CD4-positive, alpha-beta memory T cell (primary cell): ENCODE measurements around the gene NR2C2AP. TPM values are rescaled to one million over a fixed set of nuclear protein-coding genes. Genes with fewer than 3 reads are reported as not detected.

Experiments used
- CTCF ChIA-PET: fragments of 350-600 bp; sonication (Branson Sonifier 250); formaldehyde crosslinking; loops from one replicate; lab custom pipeline; 2021; ENCODE audit warnings: inconsistent platforms; ENCODE audit not compliant: partially characterized antibody; lab: Charles Lee
- POLR2A ChIA-PET: fragments of 350-600 bp; sonication (Branson Sonifier 250); formaldehyde crosslinking; loops from one replicate; lab custom pipeline; 2021; ENCODE audit not compliant: partially characterized antibody; lab: Charles Lee
- DNase-seq, 5 donors: peaks; one replicate each; pipeline versions ENCODE4 v3.0.0 to v3.0.0-alpha.2; 2020 to 2022; ENCODE audit warnings: mixed read lengths in 1 of 5
- H3K27ac ChIP-seq: one replicate; pipeline ENCODE4 v1.7.0; 2013; ENCODE audit warnings: low read depth, low read length
- H3K27me3 ChIP-seq: 2 replicates; pipeline ENCODE4 v1.7.0; 2013; ENCODE audit warnings: mild to moderate bottlenecking, low read length, moderate library complexity; ENCODE audit not compliant: insufficient read depth
- H3K36me3 ChIP-seq: 2 replicates; pipeline ENCODE4 v1.7.0; 2013; ENCODE audit warnings: mild to moderate bottlenecking, low read length, moderate library complexity; ENCODE audit not compliant: insufficient read depth
- H3K4me1 ChIP-seq: 2 replicates; pipeline ENCODE4 v1.7.0; 2013; ENCODE audit warnings: mild to moderate bottlenecking, low read length, moderate library complexity; ENCODE audit not compliant: insufficient read depth
- H3K4me3 ChIP-seq, 2 donors: one replicate each; pipeline ENCODE4 v1.7.0; 2013; ENCODE audit warnings: low read length in 2 of 2, mild to moderate bottlenecking in 1 of 2
- H3K9me3 ChIP-seq, 2 donors: one replicate each; pipeline ENCODE4 v1.7.0; 2013; ENCODE audit warnings: low read length in 2 of 2, control low read depth in 1 of 2; ENCODE audit not compliant: control insufficient read depth in 1 of 2
- H3K27ac Mint-ChIP-seq, 7 donors: one replicate each; pipeline ENCODE4 v1.8.0; 2020 to 2021; ENCODE audit warnings: mixed read lengths in 7 of 7, mild to moderate bottlenecking in 6 of 7, inconsistent platforms in 3 of 7, moderate library complexity in 3 of 7
- H3K27me3 Mint-ChIP-seq, 2 donors: one replicate each; pipeline ENCODE4 v1.8.0; 2020 to 2021; ENCODE audit warnings: mixed read lengths in 2 of 2
- H3K36me3 Mint-ChIP-seq, 2 donors: one replicate each; pipeline ENCODE4 v1.8.0; 2020 to 2021; ENCODE audit warnings: mixed read lengths in 2 of 2, inconsistent platforms in 1 of 2, mild to moderate bottlenecking in 1 of 2
- H3K4me1 Mint-ChIP-seq, 4 donors: one replicate each; pipeline ENCODE4 v1.8.0; 2020 to 2021; ENCODE audit warnings: mixed read lengths in 4 of 4, mild to moderate bottlenecking in 1 of 4
- H3K4me3 Mint-ChIP-seq, 8 donors: one replicate each; pipeline ENCODE4 v1.8.0; 2020 to 2021; ENCODE audit warnings: mixed read lengths in 8 of 8, mild to moderate bottlenecking in 7 of 8, moderate library complexity in 6 of 8, inconsistent platforms in 3 of 8
- H3K9me3 Mint-ChIP-seq, 8 donors: one replicate each; pipeline ENCODE4 v1.8.0; 2020 to 2021; ENCODE audit warnings: mixed read lengths in 8 of 8, mild to moderate bottlenecking in 5 of 8, inconsistent platforms in 3 of 8, moderate library complexity in 1 of 8
- intact Hi-C: fragments of 100-400 bp; cut with micrococcal nuclease; formaldehyde crosslinking; loops from one replicate; pipeline ENCODE4 v1.15.1; 2023
- polyA plus RNA-seq, 2 donors: library from polyadenylated mRNA; unstranded; fragments of 300-500 nt; fragmentation: Illumina TruSeq; gene quantifications; one replicate each; pipeline ENCODE4 v1.2.3, GENCODE V29; 2021
- total RNA-seq, 2 experiments: library from RNA; stranded (reverse); gene quantifications; one replicate each; pipeline ENCODE4 v1.2.3, GENCODE V29; 2021

NR2C2AP gene
- total and polyA plus RNA-seq, 4 experiments from 2014 or later: 25.1 to 33.2 (median 30.3) TPM

DNA sequence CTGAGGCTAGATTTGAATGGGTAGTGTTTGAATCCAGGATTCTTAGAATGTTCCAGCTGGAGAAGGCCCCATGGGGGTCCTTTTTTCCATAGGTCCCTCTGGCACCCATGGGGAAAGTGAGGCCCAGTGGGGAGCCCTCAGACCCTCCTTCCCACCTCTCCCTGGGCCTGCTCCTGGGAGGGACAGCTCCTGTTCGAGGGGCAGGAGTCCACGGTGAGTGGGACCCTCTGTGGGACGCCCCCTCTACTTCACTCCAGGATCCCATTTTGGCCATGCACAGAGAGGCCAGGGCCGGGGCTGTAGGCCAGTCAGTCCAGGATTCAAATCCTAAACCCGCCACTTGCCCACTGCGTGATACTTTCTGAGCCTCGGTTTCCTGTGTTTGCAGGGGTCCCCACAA is 40.7 kb downstream of the NR2C2AP start:
- no peak for DNase-seq
- Histone ChIP-seq H3K36me3 (no peaks in the 10 kb centered on the region), H3K4me1 (no peaks in the 10 kb centered on the region), H3K27ac (no peak overlapping the region), H3K27me3 (no peaks in the 10 kb centered on the region), H3K9me3 (no peaks in the 10 kb centered on the region), H3K4me3 (no peak overlapping the region)
- no peaks in the 10 kb centered on the region for H3K27me3 Mint-ChIP-seq
- no peaks in the 10 kb centered on the region for H3K9me3 Mint-ChIP-seq
- ChIA-PET POLR2A (no interaction called here), CTCF (interaction anchor here (1.2 to 2.2 kb wide), 2 partner anchors 12 to 108 kb away, joined by 3 to 8 read pairs; no protein-coding TSS in a partner anchor)
- H3K36me3 Mint-ChIP-seq: peaks cover 0 to 4% of the 10 kb centered on the region in 2 donors
- peaks cover 0 to 2% (median under 1%) of the 10 kb centered on the region in 4 donors for H3K4me1 Mint-ChIP-seq
- intact Hi-C loops: no loop called here
- H3K27ac Mint-ChIP-seq: no peak overlapping the region
- H3K4me3 Mint-ChIP-seq: no peak overlapping the region

DNA sequence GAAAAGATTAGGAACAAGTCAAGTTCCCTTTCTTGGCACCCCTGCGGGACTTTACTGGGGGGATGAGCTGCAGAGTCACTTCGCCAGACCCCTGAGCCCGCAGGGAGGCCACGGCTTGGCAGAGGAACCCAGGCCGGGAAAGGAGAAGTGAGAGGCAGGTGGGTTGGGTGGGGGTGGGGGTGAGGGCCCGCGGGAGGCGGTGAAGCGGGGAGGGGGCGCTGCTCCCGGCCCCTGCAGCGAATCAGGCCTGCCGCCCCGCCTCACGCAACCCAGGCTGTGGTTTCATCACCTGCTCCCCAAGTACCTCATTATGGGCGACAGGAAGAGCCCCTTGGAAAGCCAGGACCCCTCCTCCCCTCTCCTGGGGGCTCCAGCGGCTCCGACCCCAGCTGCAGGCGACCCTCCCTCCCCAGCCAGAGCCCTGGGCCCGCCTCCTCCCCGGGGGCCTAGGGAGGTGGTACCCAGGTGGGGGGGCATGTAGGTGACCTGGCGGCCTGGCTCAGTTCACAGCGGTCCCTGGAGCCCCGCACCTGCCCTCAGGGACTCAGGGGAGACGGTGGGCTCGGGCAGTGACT is 42.7 kb downstream of the NR2C2AP start:
- no peak overlapping the region for H3K4me3 Mint-ChIP-seq
- H3K4me1 ChIP-seq: no peaks in the 10 kb centered on the region
- H3K27me3 Mint-ChIP-seq: no peaks in the 10 kb centered on the region
- peaks cover 11 to 14% of the 10 kb centered on the region in 2 donors for H3K36me3 Mint-ChIP-seq
- no peak for DNase-seq
- intact Hi-C loops: no loop called here
- no peak overlapping the region for H3K4me3 ChIP-seq
- no peaks in the 10 kb centered on the region for H3K36me3 ChIP-seq
- H3K4me1 Mint-ChIP-seq: peaks cover 0 to 2% (median under 1%) of the 10 kb centered on the region in 4 donors
- CTCF ChIA-PET: interaction anchor here (2.2 kb wide), 1 partner anchor 14 kb away, joined by 8 read pairs; no protein-coding TSS in a partner anchor
- H3K9me3 Mint-ChIP-seq: no peaks in the 10 kb centered on the region
- H3K9me3 ChIP-seq: no peaks in the 10 kb centered on the region
- no peak overlapping the region for H3K27ac Mint-ChIP-seq
- H3K27ac ChIP-seq: no peak overlapping the region
- H3K27me3 ChIP-seq: no peaks in the 10 kb centered on the region
- POLR2A ChIA-PET: no interaction called here

DNA sequence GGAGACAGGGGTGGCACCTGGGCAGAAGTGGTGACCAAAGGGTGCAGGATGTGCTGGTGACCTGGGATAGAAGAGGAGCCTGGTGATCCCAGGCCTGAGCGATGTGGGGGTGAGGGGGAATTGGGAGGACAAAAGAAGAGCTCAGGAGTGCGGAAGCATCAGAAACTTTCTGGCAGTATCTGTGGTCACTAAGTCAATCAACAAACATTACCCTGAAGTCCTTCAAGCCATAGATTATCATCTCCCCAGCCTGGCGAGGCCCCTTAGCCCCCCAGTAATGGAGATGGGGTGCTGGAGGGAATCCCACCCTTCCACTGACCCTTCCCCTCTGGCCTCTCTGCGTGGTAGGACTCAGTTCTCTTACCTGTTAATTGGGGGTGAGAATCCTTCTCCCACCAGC is 43.7 kb downstream of the NR2C2AP start:
- Mint-ChIP-seq H3K27me3 (no peaks in the 10 kb centered on the region), H3K27ac (no peak overlapping the region), H3K9me3 (no peaks in the 10 kb centered on the region), H3K4me3 (no peak overlapping the region), H3K4me1 (peaks cover 0 to 2% (median under 1%) of the 10 kb centered on the region in 4 donors), H3K36me3 (peaks cover 11 to 22% of the 10 kb centered on the region in 2 donors)
- ChIA-PET POLR2A (no interaction called here), CTCF (no interaction called here)
- DNase-seq: no peak
- H3K4me3 ChIP-seq: no peak overlapping the region
- no peaks in the 10 kb centered on the region for H3K9me3 ChIP-seq
- no peaks in the 10 kb centered on the region for H3K4me1 ChIP-seq
- no peaks in the 10 kb centered on the region for H3K36me3 ChIP-seq
- H3K27ac ChIP-seq: no peak overlapping the region
- intact Hi-C loops: no loop called here
- no peaks in the 10 kb centered on the region for H3K27me3 ChIP-seq

DNA sequence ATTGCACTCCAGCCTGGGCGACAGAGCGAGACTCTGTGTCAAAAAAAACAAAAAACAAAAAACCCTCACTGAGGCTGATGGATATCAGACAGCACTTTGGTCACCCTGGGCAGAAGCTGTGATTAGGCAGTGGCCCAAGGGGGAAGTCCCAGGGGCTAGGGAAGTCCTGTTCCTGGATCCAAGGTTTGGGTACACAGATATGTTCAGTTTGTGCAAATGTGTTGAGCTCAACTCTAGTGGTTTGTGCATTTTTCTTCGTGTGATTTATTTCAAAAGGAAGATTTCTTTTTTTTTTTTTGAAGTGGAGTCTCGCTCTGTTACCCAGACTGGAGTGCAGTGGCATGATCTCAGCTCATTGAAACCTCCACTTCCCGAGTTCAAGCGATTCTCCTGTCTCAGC is 45.4 kb downstream of the NR2C2AP start:
- H3K27me3 Mint-ChIP-seq: no peaks in the 10 kb centered on the region
- Histone ChIP-seq H3K27me3 (no peaks in the 10 kb centered on the region), H3K27ac (no peak overlapping the region), H3K36me3 (no peaks in the 10 kb centered on the region), H3K9me3 (no peaks in the 10 kb centered on the region), H3K4me3 (no peak overlapping the region), H3K4me1 (no peaks in the 10 kb centered on the region)
- no peaks in the 10 kb centered on the region for H3K9me3 Mint-ChIP-seq
- H3K4me3 Mint-ChIP-seq: no peak overlapping the region
- DNase-seq: no peak
- ChIA-PET POLR2A (interaction anchor here (1.0 kb wide), 1 partner anchor 10 kb away, joined by 3 read pairs; no protein-coding TSS in a partner anchor), CTCF (interaction anchor here (0.7 to 3.4 kb wide), 5 partner anchors 12 to 157 kb away, joined by 3 to 25 read pairs (median 3); no protein-coding TSS in a partner anchor)
- H3K27ac Mint-ChIP-seq: no peak overlapping the region
- H3K4me1 Mint-ChIP-seq: peaks cover 0 to 2% (median under 1%) of the 10 kb centered on the region in 4 donors
- intact Hi-C loops: no loop called here
- peaks cover 11 to 22% of the 10 kb centered on the region in 2 donors for H3K36me3 Mint-ChIP-seq

DNA sequence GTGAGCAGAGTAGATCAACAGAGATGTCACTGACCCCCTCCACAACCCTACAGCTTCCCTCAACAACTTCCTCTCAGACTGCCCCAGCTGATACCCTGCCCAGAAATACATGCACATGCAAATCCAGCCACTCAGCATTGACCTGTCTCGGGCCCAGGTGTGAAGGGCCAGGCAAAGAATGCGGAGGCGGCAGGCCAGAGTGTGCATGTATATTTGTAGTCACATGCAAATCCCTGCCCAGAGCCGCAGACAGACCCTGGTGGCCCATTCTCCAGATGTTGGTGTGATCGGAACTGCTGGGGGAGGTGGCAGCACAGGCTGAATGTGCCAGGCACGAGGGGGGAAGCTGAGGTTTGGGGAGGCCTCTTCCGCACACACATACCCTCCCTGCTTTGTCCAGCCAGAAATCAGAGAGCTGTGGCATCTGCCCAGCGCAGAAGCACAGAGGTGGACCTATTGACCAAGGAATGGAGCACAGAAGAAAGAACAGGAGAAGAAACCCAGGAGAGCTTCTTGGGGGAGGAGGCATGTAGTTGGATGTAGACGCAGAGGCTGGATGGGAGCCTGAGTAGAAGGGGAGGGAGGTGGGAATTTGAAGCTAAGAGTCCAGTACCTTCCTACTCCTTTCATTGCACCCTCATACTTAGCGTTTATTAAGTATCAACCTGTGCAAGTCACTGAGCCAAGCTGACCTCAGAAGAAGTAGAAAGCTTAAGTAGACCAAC is 47.6 kb downstream of the NR2C2AP start:
- Mint-ChIP-seq H3K4me1 (no peaks in the 10 kb centered on the region), H3K4me3 (no peak overlapping the region), H3K36me3 (peaks cover 10 to 22% of the 10 kb centered on the region in 2 donors), H3K27me3 (no peaks in the 10 kb centered on the region), H3K27ac (no peak overlapping the region), H3K9me3 (no peaks in the 10 kb centered on the region)
- Histone ChIP-seq H3K9me3 (no peaks in the 10 kb centered on the region), H3K4me1 (no peaks in the 10 kb centered on the region), H3K27me3 (no peaks in the 10 kb centered on the region), H3K36me3 (no peaks in the 10 kb centered on the region), H3K4me3 (no peak overlapping the region), H3K27ac (no peak overlapping the region)
- intact Hi-C loops: no loop called here
- no peak for DNase-seq
- ChIA-PET CTCF (interaction anchor here (1.4 to 3.4 kb wide), 2 partner anchors 15 to 19 kb away, joined by 3 to 25 read pairs; no protein-coding TSS in a partner anchor), POLR2A (no interaction called here)

DNA sequence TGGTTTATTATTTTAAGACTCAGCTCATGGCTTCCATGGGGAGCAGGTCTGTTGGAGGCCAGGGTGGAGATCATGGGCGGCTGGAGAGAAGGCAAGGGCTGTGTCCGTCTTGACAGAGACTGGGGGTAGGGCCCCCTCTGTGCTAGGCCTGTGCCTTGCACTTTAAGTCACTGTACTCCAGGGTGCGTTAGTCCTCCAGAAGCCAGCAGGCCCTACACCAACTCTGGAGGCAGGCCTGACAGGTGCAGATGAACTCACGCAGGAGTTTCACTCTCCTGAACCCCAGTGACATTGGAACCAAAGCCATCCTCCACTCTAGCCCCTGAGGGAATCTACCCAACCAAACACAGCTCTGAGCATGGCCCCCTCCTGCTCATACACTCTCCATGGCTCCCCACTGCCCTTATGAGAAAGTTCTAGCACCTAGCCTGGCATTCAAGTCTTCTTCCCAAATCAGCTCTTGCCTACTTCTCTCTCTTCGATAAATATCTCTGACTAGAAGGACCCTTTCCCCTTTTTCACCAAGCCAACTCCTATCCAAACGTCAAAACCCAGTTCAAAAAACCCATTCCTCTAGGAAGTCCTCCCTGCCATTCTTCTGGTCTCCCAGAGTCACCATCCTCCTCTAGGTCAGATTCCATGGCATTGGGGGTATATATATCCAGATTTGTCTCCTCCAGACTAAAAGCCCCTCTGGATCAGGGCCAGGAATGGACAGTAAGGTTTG is 48.3 kb downstream of the NR2C2AP start:
- peaks cover 10 to 22% of the 10 kb centered on the region in 2 donors for H3K36me3 Mint-ChIP-seq
- H3K9me3 Mint-ChIP-seq: no peaks in the 10 kb centered on the region
- H3K4me3 Mint-ChIP-seq: no peak overlapping the region
- Histone ChIP-seq H3K4me1 (no peaks in the 10 kb centered on the region), H3K27ac (no peak overlapping the region), H3K36me3 (no peaks in the 10 kb centered on the region), H3K4me3 (no peak overlapping the region), H3K27me3 (no peaks in the 10 kb centered on the region), H3K9me3 (no peaks in the 10 kb centered on the region)
- ChIA-PET CTCF (interaction anchor here (3.4 kb wide), 1 partner anchor 20 kb away, joined by 25 read pairs; no protein-coding TSS in a partner anchor), POLR2A (no interaction called here)
- H3K4me1 Mint-ChIP-seq: no peaks in the 10 kb centered on the region
- DNase-seq: no peak
- intact Hi-C loops: no loop called here
- no peaks in the 10 kb centered on the region for H3K27me3 Mint-ChIP-seq
- no peak overlapping the region for H3K27ac Mint-ChIP-seq
